ENCODE results near the gene HACD4. TPM values are rescaled to one million over a fixed set of nuclear protein-coding genes. Genes with fewer than 3 reads are reported as not detected.
A peak's percentile ranks its signal among the peaks of the same experiment; 100 is the strongest.

Gene HACD4
- 2.1 and 2.2 TPM in 2 replicates for polyA plus RNA-seq (2013)

- H2AK5ac ChIP-seq (ENCODE audit: low read length): no peak within 1 kb of the TSS
- no peaks in the 10 kb centered on the region for H3K27me3 ChIP-seq (ENCODE audit: insufficient read depth, low read length)
- peak within 1 kb of the TSS; percentile 63 for H4K12ac ChIP-seq (ENCODE audit: low read depth, low read length)
- peaks cover 8% of the 10 kb centered on the region for H3K79me1 ChIP-seq (ENCODE audit: low read length)
- peaks cover 3 to 12% of the 10 kb centered on the region in 2 experiments for H3K4me1 ChIP-seq (ENCODE audit: control insufficient read depth in 1 of 2, insufficient read depth in 2 of 2, low read length in 2 of 2)
- no peak within 1 kb of the TSS for H2BK5ac ChIP-seq (ENCODE audit: low read depth, low read length, poor library complexity)
- peak within 1 kb of the TSS; percentile 85 for H4K8ac ChIP-seq (ENCODE audit: low read depth, low read length)
- DNase-seq: peak; percentile 41 to 58
- peak within 1 kb of the TSS; percentile 67 for H3K4me2 ChIP-seq (ENCODE audit: low read length)
- H3K4ac ChIP-seq (ENCODE audit: low read depth, low read length): peak within 1 kb of the TSS; percentile 37
- no peaks in the 10 kb centered on the region for H3K36me3 ChIP-seq (ENCODE audit: control insufficient read depth in 1 of 2, insufficient read depth in 2 of 2, low read length in 2 of 2)
- H2BK12ac ChIP-seq (ENCODE audit: low read length): peak within 1 kb of the TSS; percentile 52
- H2BK120ac ChIP-seq (ENCODE audit: insufficient read depth, low read length, poor library complexity): peak within 1 kb of the TSS; percentile 52
- WGBS (ENCODE audit: extremely low coverage, insufficient coverage, insufficient read length): no CpG with 5 or more reads among the region's 46 CpGs
- peak within 1 kb of the TSS; percentile 41 for H3K9ac ChIP-seq (ENCODE audit: low read length)
- peak within 1 kb of the TSS; percentile 55 for H3K14ac ChIP-seq (ENCODE audit: low read length)
- H4K91ac ChIP-seq (ENCODE audit: low read depth, low read length): peak within 1 kb of the TSS; percentile 77
- no peaks in the 10 kb centered on the region for H3K9me3 ChIP-seq (ENCODE audit: insufficient read depth, low read depth, low read length)
- peak within 1 kb of the TSS; percentile 67 for H3K4me3 ChIP-seq (ENCODE audit: low read depth, low read length)
- H3K27ac ChIP-seq (ENCODE audit: low read depth, low read length): no peak within 1 kb of the TSS
- H3K18ac ChIP-seq (ENCODE audit: low read length): peak within 1 kb of the TSS; percentile 46
- no peak within 1 kb of the TSS for H3K23ac ChIP-seq (ENCODE audit: low read length)
- peak within 1 kb of the TSS; percentile 81 for H2AFZ ChIP-seq (ENCODE audit: insufficient read depth, low read length, poor library complexity)
- peaks cover 5% of the 10 kb centered on the region for H3K79me2 ChIP-seq (ENCODE audit: control insufficient read depth, insufficient read depth, low read length, poor library complexity)
These were observed at the start of gene HACD4 for GRCh38 chr9:21031091-21031807. Gene HACD4, minus strand, starts transcription at chr9:21031640. Its CDS starts 50 bp downstream, at chr9:21031590.

GRCh38 chr9:21080793-21081192 is 49.4 kb upstream of the HACD4 start:
- Histone ChIP-seq H2AK5ac (ENCODE audit: low read length) (no peak overlapping the region), H3K14ac (ENCODE audit: low read length) (no peak overlapping the region), H3K18ac (ENCODE audit: low read length) (no peak overlapping the region), H2BK12ac (ENCODE audit: low read length) (no peak overlapping the region), H3K27me3 (ENCODE audit: insufficient read depth, low read length) (no peaks in the 10 kb centered on the region), H2BK5ac (ENCODE audit: low read depth, low read length, poor library complexity) (no peak overlapping the region), H4K91ac (ENCODE audit: low read depth, low read length) (no peak overlapping the region), H3K4me1 (ENCODE audit: control insufficient read depth in 1 of 2, insufficient read depth in 2 of 2, low read length in 2 of 2) (peaks cover 5 to 13% of the 10 kb centered on the region in 2 experiments), H4K8ac (ENCODE audit: low read depth, low read length) (no peak overlapping the region), H3K9ac (ENCODE audit: low read length) (no peak overlapping the region), H3K23ac (ENCODE audit: low read length) (no peak overlapping the region), H3K4me3 (ENCODE audit: low read depth, low read length) (no peak overlapping the region), H2AFZ (ENCODE audit: insufficient read depth, low read length, poor library complexity) (no peak overlapping the region), H3K79me2 (ENCODE audit: control insufficient read depth, insufficient read depth, low read length, poor library complexity) (no peaks in the 10 kb centered on the region), H3K36me3 (ENCODE audit: control insufficient read depth in 1 of 2, insufficient read depth in 2 of 2, low read length in 2 of 2) (no peaks in the 10 kb centered on the region), H3K27ac (ENCODE audit: low read depth, low read length) (no peak overlapping the region), H3K4ac (ENCODE audit: low read depth, low read length) (no peak overlapping the region), H3K79me1 (ENCODE audit: low read length) (peaks cover 7% of the 10 kb centered on the region), H3K4me2 (ENCODE audit: low read length) (no peak overlapping the region), H3K9me3 (ENCODE audit: insufficient read depth, low read depth, low read length) (no peaks in the 10 kb centered on the region), H4K12ac (ENCODE audit: low read depth, low read length) (no peak overlapping the region), H2BK120ac (ENCODE audit: insufficient read depth, low read length, poor library complexity) (no peak overlapping the region)
- WGBS (ENCODE audit: extremely low coverage, insufficient coverage, insufficient read length): no CpG with 5 or more reads among the region's 1 CpG
- no peak for DNase-seq

- H3K4me2 ChIP-seq (ENCODE audit: low read length): no peak overlapping the region
- no peak overlapping the region for H2BK5ac ChIP-seq (ENCODE audit: low read depth, low read length, poor library complexity)
- H4K8ac ChIP-seq (ENCODE audit: low read depth, low read length): no peak overlapping the region
- H3K27ac ChIP-seq (ENCODE audit: low read depth, low read length): no peak overlapping the region
- no peak overlapping the region for H3K23ac ChIP-seq (ENCODE audit: low read length)
- no peak overlapping the region for H2BK120ac ChIP-seq (ENCODE audit: insufficient read depth, low read length, poor library complexity)
- no peak overlapping the region for H2AK5ac ChIP-seq (ENCODE audit: low read length)
- H3K4me1 ChIP-seq (ENCODE audit: control insufficient read depth in 1 of 2, insufficient read depth in 2 of 2, low read length in 2 of 2): peaks cover 5 to 17% of the 10 kb centered on the region in 2 experiments
- no CpG with 5 or more reads among the region's 1 CpG for WGBS (ENCODE audit: extremely low coverage, insufficient coverage, insufficient read length)
- H3K14ac ChIP-seq (ENCODE audit: low read length): no peak overlapping the region
- H3K18ac ChIP-seq (ENCODE audit: low read length): no peak overlapping the region
- H3K4ac ChIP-seq (ENCODE audit: low read depth, low read length): no peak overlapping the region
- H3K9me3 ChIP-seq (ENCODE audit: insufficient read depth, low read depth, low read length): no peaks in the 10 kb centered on the region
- no peak overlapping the region for H3K9ac ChIP-seq (ENCODE audit: low read length)
- H3K79me2 ChIP-seq (ENCODE audit: control insufficient read depth, insufficient read depth, low read length, poor library complexity): no peaks in the 10 kb centered on the region
- H3K4me3 ChIP-seq (ENCODE audit: low read depth, low read length): no peak overlapping the region
- H3K36me3 ChIP-seq (ENCODE audit: control insufficient read depth in 1 of 2, insufficient read depth in 2 of 2, low read length in 2 of 2): no peaks in the 10 kb centered on the region
- H3K27me3 ChIP-seq (ENCODE audit: insufficient read depth, low read length): no peaks in the 10 kb centered on the region
- peaks cover 7% of the 10 kb centered on the region for H3K79me1 ChIP-seq (ENCODE audit: low read length)
- no peak overlapping the region for H2BK12ac ChIP-seq (ENCODE audit: low read length)
- H4K91ac ChIP-seq (ENCODE audit: low read depth, low read length): peak overlapping the region; percentile 4
- H4K12ac ChIP-seq (ENCODE audit: low read depth, low read length): no peak overlapping the region
- DNase-seq: peak; percentile 9 to 50
- no peak overlapping the region for H2AFZ ChIP-seq (ENCODE audit: insufficient read depth, low read length, poor library complexity)
These were observed 47.3 kb upstream of the HACD4 start for GRCh38 chr9:21078702-21079101.

GRCh38 chr9:21077781-21078180 is 46.3 kb upstream of the HACD4 start, which contains the start of gene IFNB1:
Gene IFNB1, minus strand, starts transcription at chr9:21077942. Its CDS starts 73 bp downstream, at chr9:21077869.
- no peak for DNase-seq
- Histone ChIP-seq H3K79me2 (ENCODE audit: control insufficient read depth, insufficient read depth, low read length, poor library complexity) (no peaks in the 10 kb centered on the region), H3K4me1 (ENCODE audit: control insufficient read depth in 1 of 2, insufficient read depth in 2 of 2, low read length in 2 of 2) (peaks cover 5 to 17% of the 10 kb centered on the region in 2 experiments), H3K23ac (ENCODE audit: low read length) (no peak within 1 kb of the TSS), H2BK120ac (ENCODE audit: insufficient read depth, low read length, poor library complexity) (no peak within 1 kb of the TSS), H2AK5ac (ENCODE audit: low read length) (no peak within 1 kb of the TSS), H3K14ac (ENCODE audit: low read length) (no peak within 1 kb of the TSS), H3K36me3 (ENCODE audit: control insufficient read depth in 1 of 2, insufficient read depth in 2 of 2, low read length in 2 of 2) (no peaks in the 10 kb centered on the region), H3K27me3 (ENCODE audit: insufficient read depth, low read length) (no peaks in the 10 kb centered on the region), H2AFZ (ENCODE audit: insufficient read depth, low read length, poor library complexity) (no peak within 1 kb of the TSS), H4K12ac (ENCODE audit: low read depth, low read length) (no peak within 1 kb of the TSS), H2BK5ac (ENCODE audit: low read depth, low read length, poor library complexity) (no peak within 1 kb of the TSS), H4K8ac (ENCODE audit: low read depth, low read length) (no peak within 1 kb of the TSS), H2BK12ac (ENCODE audit: low read length) (no peak within 1 kb of the TSS), H3K27ac (ENCODE audit: low read depth, low read length) (peak within 1 kb of the TSS; percentile 85), H3K4ac (ENCODE audit: low read depth, low read length) (no peak within 1 kb of the TSS), H3K79me1 (ENCODE audit: low read length) (peaks cover 7% of the 10 kb centered on the region), H3K9me3 (ENCODE audit: insufficient read depth, low read depth, low read length) (no peaks in the 10 kb centered on the region), H3K4me2 (ENCODE audit: low read length) (no peak within 1 kb of the TSS), H3K18ac (ENCODE audit: low read length) (no peak within 1 kb of the TSS), H4K91ac (ENCODE audit: low read depth, low read length) (peak within 1 kb of the TSS; percentile 4), H3K4me3 (ENCODE audit: low read depth, low read length) (no peak within 1 kb of the TSS), H3K9ac (ENCODE audit: low read length) (no peak within 1 kb of the TSS)
- no CpG with 5 or more reads among the region's 3 CpGs for WGBS (ENCODE audit: extremely low coverage, insufficient coverage, insufficient read length)
